Measurements from ENCODE around the gene SGF29.
"Not testable (repeated sequence)": the region's sequence is repeated elsewhere in the genome, so short reads cannot be mapped to it uniquely, and the experiment has no call there.

SGF29 gene

DNA sequence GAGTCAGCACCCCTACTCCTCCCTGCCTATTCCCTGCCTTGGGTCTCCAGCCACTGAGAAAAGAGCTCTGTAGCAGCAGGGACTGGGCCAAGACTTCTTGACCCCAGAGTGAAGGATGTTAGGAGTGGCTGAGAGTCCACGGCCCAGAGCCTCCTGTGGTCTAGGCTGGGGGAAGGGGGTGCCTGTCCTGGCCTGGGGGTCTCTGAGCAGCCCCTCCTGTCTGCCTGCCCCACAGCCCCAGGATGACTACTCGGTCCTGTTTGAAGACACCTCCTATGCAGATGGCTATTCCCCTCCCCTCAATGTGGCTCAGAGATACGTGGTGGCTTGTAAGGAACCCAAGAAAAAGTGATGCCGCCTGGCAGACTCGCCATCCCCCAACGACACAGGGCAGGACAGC, 37.6 kb downstream of the SGF29 start:
- H3K27ac ChIP-seq (ENCODE audit: low read length) = no peak overlapping the region
- no peak overlapping the region for H3K9ac ChIP-seq (ENCODE audit: low read length)
- no peaks in the 10 kb centered on the region for H3K79me2 ChIP-seq (ENCODE audit: low read length)
- H3K36me3 ChIP-seq (replicated peaks; ENCODE audit: insufficient read depth, low read length) = no peaks in the 10 kb centered on the region
- TF ChIP-seq EZH2 (optimal IDR thresholded peaks at IDR 0.05; ENCODE audit: low read depth, low read length) (no peak), EZH2phosphoT487 (IDR thresholded peaks at IDR 0.05; ENCODE audit: low read length) (no peak)
- TF ChIP-seq, protein P1, sequence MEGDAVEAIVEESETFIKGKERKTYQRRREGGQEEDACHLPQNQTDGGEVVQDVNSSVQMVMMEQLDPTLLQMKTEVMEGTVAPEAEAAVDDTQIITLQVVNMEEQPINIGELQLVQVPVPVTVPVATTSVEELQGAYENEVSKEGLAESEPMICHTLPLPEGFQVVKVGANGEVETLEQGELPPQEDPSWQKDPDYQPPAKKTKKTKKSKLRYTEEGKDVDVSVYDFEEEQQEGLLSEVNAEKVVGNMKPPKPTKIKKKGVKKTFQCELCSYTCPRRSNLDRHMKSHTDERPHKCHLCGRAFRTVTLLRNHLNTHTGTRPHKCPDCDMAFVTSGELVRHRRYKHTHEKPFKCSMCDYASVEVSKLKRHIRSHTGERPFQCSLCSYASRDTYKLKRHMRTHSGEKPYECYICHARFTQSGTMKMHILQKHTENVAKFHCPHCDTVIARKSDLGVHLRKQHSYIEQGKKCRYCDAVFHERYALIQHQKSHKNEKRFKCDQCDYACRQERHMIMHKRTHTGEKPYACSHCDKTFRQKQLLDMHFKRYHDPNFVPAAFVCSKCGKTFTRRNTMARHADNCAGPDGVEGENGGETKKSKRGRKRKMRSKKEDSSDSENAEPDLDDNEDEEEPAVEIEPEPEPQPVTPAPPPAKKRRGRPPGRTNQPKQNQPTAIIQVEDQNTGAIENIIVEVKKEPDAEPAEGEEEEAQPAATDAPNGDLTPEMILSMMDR (IDR thresholded peaks at IDR 0.05; ENCODE audit: low read length) = no peak
- H3K9me2 ChIP-seq (replicated peaks; ENCODE audit: insufficient read depth, low read length) = no peaks in the 10 kb centered on the region
- no peaks in the 10 kb centered on the region for H4K20me1 ChIP-seq (ENCODE audit: insufficient read depth, low read length)
- no peak overlapping the region for H3K4me3 ChIP-seq (ENCODE audit: low read length)
- no peaks in the 10 kb centered on the region for H3K4me1 ChIP-seq (ENCODE audit: low read length)
- H3F3A ChIP-seq (ENCODE audit: insufficient read depth, low read length) = no peaks in the 10 kb centered on the region
- H3K4me2 ChIP-seq (ENCODE audit: low read depth, low read length) = no peak overlapping the region
- H3K9me3 ChIP-seq (replicated peaks; ENCODE audit: insufficient read depth, low read length) = no peaks in the 10 kb centered on the region
- H2AFZ ChIP-seq (ENCODE audit: low read length) = no peak overlapping the region
- no peaks in the 10 kb centered on the region for H3K27me3 ChIP-seq (replicated peaks; ENCODE audit: insufficient read depth, low read length)
- DNase-seq = no peak

DNA sequence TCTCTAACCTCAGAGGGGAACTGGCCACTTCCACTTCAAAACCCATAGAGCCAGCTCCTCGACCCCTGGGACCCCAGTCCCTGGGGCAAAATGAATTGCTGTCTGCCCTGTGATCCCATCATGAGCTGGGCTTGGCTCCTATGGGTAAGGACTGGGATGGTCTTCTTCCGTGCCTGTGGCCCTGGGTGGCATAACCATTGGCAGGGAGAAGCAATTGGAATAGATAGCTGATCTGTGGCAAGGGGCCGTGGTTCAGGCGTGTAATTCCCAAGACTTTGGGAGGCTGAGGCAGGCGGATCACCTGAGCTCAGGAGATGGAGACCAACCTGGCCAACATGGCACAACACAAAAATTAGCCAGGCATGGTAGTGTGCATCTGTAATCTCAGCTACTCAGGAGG, 38.8 kb downstream of the SGF29 start:
- H3K36me3 ChIP-seq (replicated peaks; ENCODE audit: insufficient read depth, low read length) = no peaks in the 10 kb centered on the region
- H2AFZ ChIP-seq (ENCODE audit: low read length) = no peak overlapping the region
- no peaks in the 10 kb centered on the region for H3K9me3 ChIP-seq (replicated peaks; ENCODE audit: insufficient read depth, low read length)
- no peak overlapping the region for H3K9ac ChIP-seq (ENCODE audit: low read length)
- H3K79me2 ChIP-seq (ENCODE audit: low read length) = no peaks in the 10 kb centered on the region
- H3K27ac ChIP-seq (ENCODE audit: low read length) = no peak overlapping the region
- H3K4me1 ChIP-seq (ENCODE audit: low read length) = no peaks in the 10 kb centered on the region
- H3F3A ChIP-seq (ENCODE audit: insufficient read depth, low read length) = no peaks in the 10 kb centered on the region
- H3K27me3 ChIP-seq (replicated peaks; ENCODE audit: insufficient read depth, low read length) = no peaks in the 10 kb centered on the region
- TF ChIP-seq, protein P1 (IDR thresholded peaks at IDR 0.05; ENCODE audit: low read length) = no peak
- TF ChIP-seq EZH2 (optimal IDR thresholded peaks at IDR 0.05; ENCODE audit: low read depth, low read length) (no peak), EZH2phosphoT487 (IDR thresholded peaks at IDR 0.05; ENCODE audit: low read length) (no peak)
- H3K9me2 ChIP-seq (replicated peaks; ENCODE audit: insufficient read depth, low read length) = no peaks in the 10 kb centered on the region
- DNase-seq = no peak
- H3K4me2 ChIP-seq (ENCODE audit: low read depth, low read length) = no peak overlapping the region
- H3K4me3 ChIP-seq (ENCODE audit: low read length) = no peak overlapping the region
- no peaks in the 10 kb centered on the region for H4K20me1 ChIP-seq (ENCODE audit: insufficient read depth, low read length)

DNA sequence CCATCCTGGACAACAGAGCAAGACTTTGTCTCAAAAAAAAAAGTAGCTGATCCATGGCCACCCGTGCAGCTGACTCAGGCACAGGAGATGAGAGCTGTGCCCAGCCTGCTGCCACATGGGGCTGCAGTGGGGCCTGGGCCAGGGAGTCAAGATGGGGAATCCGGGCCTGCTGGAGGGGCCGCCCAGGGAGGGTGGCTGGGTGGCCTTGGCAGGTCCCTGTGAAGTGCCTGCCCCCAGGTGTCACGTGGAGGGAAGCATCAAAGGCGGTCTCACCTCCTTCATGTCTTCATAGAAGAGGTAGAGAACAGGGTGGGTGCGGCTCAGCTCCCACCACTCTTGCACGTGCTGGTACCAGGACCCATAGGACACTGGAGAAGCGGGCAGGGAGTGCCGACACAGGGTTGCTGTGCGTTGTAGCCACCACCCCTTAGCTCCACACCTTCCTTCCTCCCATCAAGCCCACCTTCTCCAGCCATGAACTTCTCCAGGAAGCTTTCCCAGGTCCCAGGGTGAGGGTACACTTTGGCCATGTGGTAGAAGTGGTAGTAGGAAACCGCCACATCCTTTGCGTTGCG, 39.3 kb downstream of the SGF29 start:
- no peak for DNase-seq
- Histone ChIP-seq H3K4me2 (ENCODE audit: low read depth, low read length) (no peak overlapping the region), H3K4me3 (ENCODE audit: low read length) (no peak overlapping the region), H3K4me1 (ENCODE audit: low read length) (no peaks in the 10 kb centered on the region), H4K20me1 (ENCODE audit: insufficient read depth, low read length) (no peaks in the 10 kb centered on the region), H2AFZ (ENCODE audit: low read length) (no peak overlapping the region), H3F3A (ENCODE audit: insufficient read depth, low read length) (no peaks in the 10 kb centered on the region), H3K79me2 (ENCODE audit: low read length) (no peaks in the 10 kb centered on the region), H3K27ac (ENCODE audit: low read length) (no peak overlapping the region), H3K36me3 (replicated peaks; ENCODE audit: insufficient read depth, low read length) (no peaks in the 10 kb centered on the region), H3K9me3 (replicated peaks; ENCODE audit: insufficient read depth, low read length) (no peaks in the 10 kb centered on the region), H3K9ac (ENCODE audit: low read length) (no peak overlapping the region), H3K9me2 (replicated peaks; ENCODE audit: insufficient read depth, low read length) (no peaks in the 10 kb centered on the region), H3K27me3 (replicated peaks; ENCODE audit: insufficient read depth, low read length) (no peaks in the 10 kb centered on the region)
- TF ChIP-seq EZH2 (optimal IDR thresholded peaks at IDR 0.05; ENCODE audit: low read depth, low read length) (no peak), EZH2phosphoT487 (IDR thresholded peaks at IDR 0.05; ENCODE audit: low read length) (no peak)
- TF ChIP-seq, protein P1 (IDR thresholded peaks at IDR 0.05; ENCODE audit: low read length) = no peak

- not testable (repeated sequence) for H3K4me2 ChIP-seq (ENCODE audit: low read depth, low read length); H3K4me1 ChIP-seq (ENCODE audit: low read length); H3K9me3 ChIP-seq (replicated peaks; ENCODE audit: insufficient read depth, low read length); H2AFZ ChIP-seq (ENCODE audit: low read length); H3K36me3 ChIP-seq (replicated peaks; ENCODE audit: insufficient read depth, low read length); H3K79me2 ChIP-seq (ENCODE audit: low read length); H3K27ac ChIP-seq (ENCODE audit: low read length); DNase-seq; H3K4me3 ChIP-seq (ENCODE audit: low read length); H3K9ac ChIP-seq (ENCODE audit: low read length); H3F3A ChIP-seq (ENCODE audit: insufficient read depth, low read length); H3K9me2 ChIP-seq (replicated peaks; ENCODE audit: insufficient read depth, low read length); H3K27me3 ChIP-seq (replicated peaks; ENCODE audit: insufficient read depth, low read length); H4K20me1 ChIP-seq (ENCODE audit: insufficient read depth, low read length)
Measured at GRCh38 chr16:28595451-28595850, 41.7 kb downstream of the SGF29 start.
